Renal cortical epithelial cell (primary cell): ENCODE results near the gene BLNK. TPM values are rescaled to one million over a fixed set of nuclear protein-coding genes. Genes with fewer than 3 reads are reported as not detected.
A peak's percentile ranks its signal among the peaks of the same experiment; 100 is the strongest.
"Not testable (repeated sequence)": the region's sequence is repeated elsewhere in the genome, so short reads cannot be mapped to it uniquely, and the experiment has no call there.

Experiments used
- DNase-seq: peaks from one replicate; pipeline ENCODE4 v3.0.0-alpha.2; 2011; ENCODE audit warnings: low read depth
- total RNA-seq: library from RNA; depleted of rRNA; stranded (reverse); fragments of >200 nt; gene quantifications from 2 replicates; pipeline ENCODE4 v1.2.3, GENCODE V29; 2014

Gene BLNK
- total RNA-seq, 1 donor from 2014 or later = 2.8 TPM

GRCh38 chr10:96227206-96227605, 44.2 kb downstream of the BLNK start:
- no peak for DNase-seq

- DNase-seq = no peak
These were observed 46.2 kb downstream of the BLNK start for GRCh38 chr10:96225119-96225518.

GRCh38 chr10:96222908-96223307, 48.5 kb downstream of the BLNK start:
- no peak for DNase-seq

GRCh38 chr10:96222441-96222840, 48.9 kb downstream of the BLNK start:
- DNase-seq = no peak

GRCh38 chr10:96218826-96219225, 52.5 kb downstream of the BLNK start:
- DNase-seq = no peak

- no peak for DNase-seq
These were observed 53.7 kb downstream of the BLNK start for GRCh38 chr10:96217711-96218110.

GRCh38 chr10:96216775-96217174, 54.6 kb downstream of the BLNK start:
- no peak for DNase-seq

GRCh38 chr10:96212911-96213310, 58.5 kb downstream of the BLNK start:
- peak; percentile 59 for DNase-seq

- no peak for DNase-seq
These were observed 59.6 kb downstream of the BLNK start for GRCh38 chr10:96211764-96212163.

- DNase-seq = no peak
These were observed 62.4 kb downstream of the BLNK start for GRCh38 chr10:96208946-96209345.

GRCh38 chr10:96208271-96208670, 63.1 kb downstream of the BLNK start:
- no peak for DNase-seq

GRCh38 chr10:96205580-96205979, 65.8 kb downstream of the BLNK start:
- DNase-seq = no peak

- DNase-seq = no peak
These were observed 69.8 kb downstream of the BLNK start for GRCh38 chr10:96201525-96201924.

- not testable (repeated sequence) for DNase-seq
These were observed 81.9 kb downstream of the BLNK start for GRCh38 chr10:96189505-96189904.

GRCh38 chr10:96188916-96189315, 82.5 kb downstream of the BLNK start:
- DNase-seq = no peak

GRCh38 chr10:96188421-96188820, 82.9 kb downstream of the BLNK start:
- no peak for DNase-seq

- peak; percentile 22 for DNase-seq
These were observed 94.4 kb downstream of the BLNK start for GRCh38 chr10:96176985-96177384.

- no peak for DNase-seq
These were observed 98.7 kb downstream of the BLNK start for GRCh38 chr10:96172666-96173065.

GRCh38 chr10:96170230-96170629, 101.1 kb downstream of the BLNK start:
- DNase-seq = no peak

GRCh38 chr10:96168546-96168945, 102.8 kb downstream of the BLNK start:
- no peak for DNase-seq

- DNase-seq = no peak
These were observed 105.6 kb downstream of the BLNK start for GRCh38 chr10:96165726-96166125.

GRCh38 chr10:96153070-96153469, 118.3 kb downstream of the BLNK start:
- no peak for DNase-seq

- no peak for DNase-seq
These were observed 118.9 kb downstream of the BLNK start for GRCh38 chr10:96152437-96152836.
